ENCODE data around the gene CPPED1. TPM values are rescaled to one million over a fixed set of nuclear protein-coding genes. Genes with fewer than 3 reads are reported as not detected.
A peak's percentile ranks its signal among the peaks of the same experiment; 100 is the strongest.

CPPED1 gene
- total RNA-seq, 1 donor, result 11.1 TPM

GRCh38 chr16:12678983-12679382 is 124.7 kb downstream of the CPPED1 start:
- no peak for DNase-seq (ENCODE audit: low read depth)
- no peak for TF ChIP-seq CTCF (IDR thresholded peaks at IDR 0.05; ENCODE audit: insufficient read depth, low read length)
- no peak overlapping the region for H3K4me3 ChIP-seq (ENCODE audit: low read depth, low read length)

GRCh38 chr16:12677502-12677901 is 126.2 kb downstream of the CPPED1 start:
- TF ChIP-seq CTCF (IDR thresholded peaks at IDR 0.05; ENCODE audit: insufficient read depth, low read length), result no peak
- H3K4me3 ChIP-seq (ENCODE audit: low read depth, low read length), result no peak overlapping the region
- DNase-seq (ENCODE audit: low read depth), result no peak

GRCh38 chr16:12675852-12676251 is 127.8 kb downstream of the CPPED1 start:
- DNase-seq (ENCODE audit: low read depth), result peak; percentile 48
- no peak for TF ChIP-seq CTCF (IDR thresholded peaks at IDR 0.05; ENCODE audit: insufficient read depth, low read length)
- no peak overlapping the region for H3K4me3 ChIP-seq (ENCODE audit: low read depth, low read length)

- TF ChIP-seq CTCF (IDR thresholded peaks at IDR 0.05; ENCODE audit: insufficient read depth, low read length), result no peak
- no peak overlapping the region for H3K4me3 ChIP-seq (ENCODE audit: low read depth, low read length)
- no peak for DNase-seq (ENCODE audit: low read depth)
These were observed 128.6 kb downstream of the CPPED1 start for GRCh38 chr16:12675046-12675445.

- no peak for TF ChIP-seq CTCF (IDR thresholded peaks at IDR 0.05; ENCODE audit: insufficient read depth, low read length)
- no peak overlapping the region for H3K4me3 ChIP-seq (ENCODE audit: low read depth, low read length)
- DNase-seq (ENCODE audit: low read depth), result no peak
These were observed 129.2 kb downstream of the CPPED1 start for GRCh38 chr16:12674524-12674923.

- TF ChIP-seq CTCF (IDR thresholded peaks at IDR 0.05; ENCODE audit: insufficient read depth, low read length), result no peak
- no peak overlapping the region for H3K4me3 ChIP-seq (ENCODE audit: low read depth, low read length)
- peak; percentile 8 for DNase-seq (ENCODE audit: low read depth)
These were observed 129.6 kb downstream of the CPPED1 start for GRCh38 chr16:12674071-12674470.

- DNase-seq (ENCODE audit: low read depth), result no peak
- no peak for TF ChIP-seq CTCF (IDR thresholded peaks at IDR 0.05; ENCODE audit: insufficient read depth, low read length)
These were observed 130.2 kb downstream of the CPPED1 start for GRCh38 chr16:12673466-12673865.

More at GRCh38 chr16:12673466-12673865, 130.2 kb downstream of the CPPED1 start:
- no peak overlapping the region for H3K4me3 ChIP-seq (ENCODE audit: low read depth, low read length)

All from fibroblast of the aortic adventitia (primary cell).